Measurements from ENCODE around the gene BUB1. TPM values are rescaled to one million over a fixed set of nuclear protein-coding genes. Genes with fewer than 3 reads are reported as not detected.

The BUB1 gene
- total RNA-seq, 4 donors from 2014 or later: 0.25 to 3.7 (median 1.4) TPM

DNA sequence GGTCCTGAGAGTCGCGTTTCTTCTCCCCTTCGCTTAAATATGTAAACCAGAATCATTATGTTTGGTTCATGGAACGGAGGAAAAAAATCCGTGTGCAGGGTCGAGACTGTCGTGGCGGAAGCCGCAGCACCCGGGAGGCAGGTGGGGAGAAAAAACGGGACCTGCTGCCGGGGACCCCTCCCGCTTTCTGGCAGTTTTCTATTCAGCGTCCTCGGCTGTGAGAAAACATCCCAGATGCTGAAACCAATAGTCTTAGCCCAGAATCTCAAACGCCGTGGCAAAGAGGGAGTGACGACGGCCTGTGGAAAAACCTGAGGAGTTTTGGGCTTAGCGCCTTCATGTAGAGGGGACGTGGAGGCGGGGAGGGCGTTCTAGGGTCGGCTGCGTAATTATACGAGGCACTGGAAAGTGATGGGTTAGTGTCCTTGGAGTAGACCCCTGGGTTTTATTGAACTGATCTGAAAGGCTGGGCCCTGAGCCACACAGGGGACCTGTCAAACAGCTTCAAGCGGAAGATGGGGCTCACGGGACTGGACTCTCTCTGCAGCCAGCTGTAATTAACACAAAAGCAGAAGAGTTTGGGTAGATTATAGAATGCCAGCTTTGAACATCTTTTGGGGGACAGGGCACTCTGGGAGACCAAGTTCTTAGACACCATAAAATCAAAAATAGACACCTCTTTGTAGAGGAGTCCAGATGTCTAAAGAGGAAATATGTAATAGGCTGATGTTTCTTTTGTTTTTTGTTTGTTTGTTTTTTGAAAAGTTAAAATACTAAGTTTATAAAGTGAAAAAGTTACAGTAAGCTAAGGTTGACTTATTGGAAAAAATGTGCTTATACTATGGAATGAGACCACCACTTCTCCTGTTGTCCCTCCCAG is 834 bp upstream of the BUB1 start:
- peak; percentile 45 for ATAC-seq (ENCODE audit: low FRiP score)
- TF ChIP-seq, protein P1, sequence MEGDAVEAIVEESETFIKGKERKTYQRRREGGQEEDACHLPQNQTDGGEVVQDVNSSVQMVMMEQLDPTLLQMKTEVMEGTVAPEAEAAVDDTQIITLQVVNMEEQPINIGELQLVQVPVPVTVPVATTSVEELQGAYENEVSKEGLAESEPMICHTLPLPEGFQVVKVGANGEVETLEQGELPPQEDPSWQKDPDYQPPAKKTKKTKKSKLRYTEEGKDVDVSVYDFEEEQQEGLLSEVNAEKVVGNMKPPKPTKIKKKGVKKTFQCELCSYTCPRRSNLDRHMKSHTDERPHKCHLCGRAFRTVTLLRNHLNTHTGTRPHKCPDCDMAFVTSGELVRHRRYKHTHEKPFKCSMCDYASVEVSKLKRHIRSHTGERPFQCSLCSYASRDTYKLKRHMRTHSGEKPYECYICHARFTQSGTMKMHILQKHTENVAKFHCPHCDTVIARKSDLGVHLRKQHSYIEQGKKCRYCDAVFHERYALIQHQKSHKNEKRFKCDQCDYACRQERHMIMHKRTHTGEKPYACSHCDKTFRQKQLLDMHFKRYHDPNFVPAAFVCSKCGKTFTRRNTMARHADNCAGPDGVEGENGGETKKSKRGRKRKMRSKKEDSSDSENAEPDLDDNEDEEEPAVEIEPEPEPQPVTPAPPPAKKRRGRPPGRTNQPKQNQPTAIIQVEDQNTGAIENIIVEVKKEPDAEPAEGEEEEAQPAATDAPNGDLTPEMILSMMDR (IDR thresholded peaks at IDR 0.05): no peak
- DNase-seq (ENCODE audit: low spot score): no peak

- no peak for DNase-seq (ENCODE audit: low spot score)
- TF ChIP-seq, protein P1 (IDR thresholded peaks at IDR 0.05): no peak
- no peak for ATAC-seq (ENCODE audit: low FRiP score)
These were observed 783 bp downstream of the BUB1 start for GRCh38 chr2:110677080-110677479.

- ATAC-seq (ENCODE audit: low FRiP score) (no peak), DNase-seq (ENCODE audit: low spot score) (no peak)
- TF ChIP-seq, protein P1 (IDR thresholded peaks at IDR 0.05): no peak
These were observed 2.2 kb downstream of the BUB1 start for GRCh38 chr2:110675679-110676078.

GRCh38 chr2:110674620-110675555 is 3.0 kb downstream of the BUB1 start:
- no peak for DNase-seq (ENCODE audit: low spot score)
- TF ChIP-seq, protein P1 (IDR thresholded peaks at IDR 0.05): no peak
- ATAC-seq (ENCODE audit: low FRiP score): no peak

GRCh38 chr2:110673201-110673600 is 4.7 kb downstream of the BUB1 start:
- TF ChIP-seq, protein P1 (IDR thresholded peaks at IDR 0.05): no peak
- DNase-seq (ENCODE audit: low spot score) (no peak), ATAC-seq (ENCODE audit: low FRiP score) (no peak)

- TF ChIP-seq, protein P1 (IDR thresholded peaks at IDR 0.05): no peak
- ATAC-seq (ENCODE audit: low FRiP score) (no peak), DNase-seq (ENCODE audit: low spot score) (no peak)
These were observed 7.0 kb downstream of the BUB1 start for GRCh38 chr2:110670826-110671225.
